K562 (cell line): Measurements from ENCODE around the gene NPAS2. TPM values are rescaled to one million over a fixed set of nuclear protein-coding genes. Genes with fewer than 3 reads are reported as not detected.

Experiments
- POLR2G ChIP-seq: fragments of 200-400 bp; formaldehyde crosslinking; IDR thresholded peaks from 2 replicates; pipeline ENCODE4 v1.6.1; 2017; ENCODE audit warnings: low read depth, mild to moderate bottlenecking, antibody characterized with exemption, low read length, moderate library complexity
- SAFB2 ChIP-seq: fragments of 200-400 bp; formaldehyde crosslinking; IDR thresholded peaks from 2 replicates; pipeline ENCODE4 v1.6.1; 2018; ENCODE audit warnings: borderline replicate concordance, low read length, low read depth, moderate library complexity; ENCODE audit not compliant: severe bottlenecking
- polyA plus RNA-seq, 8 experiments: library from polyadenylated mRNA; depleted of rRNA in 4 of 8; stranded (reverse) in 5 of 8; unstranded in 3 of 8; fragments of >200 nt; fragmentation: Nextera tagmentation in 2 of 8; fragmentation: Illumina TruSeq in 1 of 8; extraction: Ambion mirVana in 2 of 8; extraction: Trizol in 1 of 8; gene quantifications; 2 replicates each; pipeline versions ENCODE4 v1.2.1 to v1.2.3, GENCODE V29; 2011 to 2014; ENCODE audit warnings: inconsistent platforms in 1 of 8, missing spikeins in 1 of 8
- total RNA-seq, 7 experiments: library from RNA; depleted of rRNA in 6 of 7; stranded (reverse); fragments of >200 nt in 6 of 7; fragmentation: Illumina TruSeq in 2 of 7; extraction: Trizol in 2 of 7; gene quantifications; 2 replicates each; pipeline versions ENCODE4 v1.2.1 to v1.2.3, GENCODE V29; 2011 to 2021; ENCODE audit warnings: low replicate concordance in 1 of 7
- TF ChIP-seq, protein P1 (sequence below): fragments of 250-450 bp; sonication (Bioruptor Pico); IDR thresholded peaks from 2 replicates; pipeline ENCODE4 v1.4.0; 2020
- TF ChIP-seq, protein P2 (sequence below): fragments of 450-650 bp; formaldehyde crosslinking; IDR thresholded peaks from 2 replicates; pipeline ENCODE4 v1.4.0; 2022; ENCODE audit warnings: missing genetic modification characterization
- TF ChIP-seq, protein P3 (sequence below): fragments of 200-800 bp; sonication (Bioruptor generic); IDR thresholded peaks from 2 replicates; pipeline ENCODE4 v1.6.1; 2017; ENCODE audit warnings: missing genetic modification characterization, missing compliant biosample characterization

The NPAS2 gene
- total and polyA plus RNA-seq, 9 of the 15 experiments (the other 6 are each of a cell fraction or from before 2014, with no cell fraction given) = 0.06 to 0.29 (median 0.07) TPM; not detected in 5

DNA sequence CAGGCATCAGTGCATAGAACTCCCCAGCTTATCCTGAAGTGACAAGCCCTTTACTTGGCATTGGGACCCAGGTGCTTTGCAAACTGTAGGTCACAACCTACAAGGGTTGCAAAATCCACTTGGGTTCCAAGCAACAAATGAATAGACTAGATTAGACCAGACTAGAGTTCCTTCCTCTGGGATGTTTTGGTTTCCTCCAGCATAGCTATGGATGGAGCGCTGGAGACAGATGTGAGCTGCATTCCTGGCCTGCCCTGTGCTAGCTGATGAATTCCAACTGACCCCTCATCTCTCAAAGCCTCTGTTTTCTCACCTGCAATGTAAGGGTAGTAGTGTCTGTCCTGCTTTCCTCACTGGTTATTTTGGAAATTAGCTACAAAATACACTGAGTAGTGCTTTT, 86.2 kb downstream of the NPAS2 start (continued):
- TF ChIP-seq, protein P1, sequence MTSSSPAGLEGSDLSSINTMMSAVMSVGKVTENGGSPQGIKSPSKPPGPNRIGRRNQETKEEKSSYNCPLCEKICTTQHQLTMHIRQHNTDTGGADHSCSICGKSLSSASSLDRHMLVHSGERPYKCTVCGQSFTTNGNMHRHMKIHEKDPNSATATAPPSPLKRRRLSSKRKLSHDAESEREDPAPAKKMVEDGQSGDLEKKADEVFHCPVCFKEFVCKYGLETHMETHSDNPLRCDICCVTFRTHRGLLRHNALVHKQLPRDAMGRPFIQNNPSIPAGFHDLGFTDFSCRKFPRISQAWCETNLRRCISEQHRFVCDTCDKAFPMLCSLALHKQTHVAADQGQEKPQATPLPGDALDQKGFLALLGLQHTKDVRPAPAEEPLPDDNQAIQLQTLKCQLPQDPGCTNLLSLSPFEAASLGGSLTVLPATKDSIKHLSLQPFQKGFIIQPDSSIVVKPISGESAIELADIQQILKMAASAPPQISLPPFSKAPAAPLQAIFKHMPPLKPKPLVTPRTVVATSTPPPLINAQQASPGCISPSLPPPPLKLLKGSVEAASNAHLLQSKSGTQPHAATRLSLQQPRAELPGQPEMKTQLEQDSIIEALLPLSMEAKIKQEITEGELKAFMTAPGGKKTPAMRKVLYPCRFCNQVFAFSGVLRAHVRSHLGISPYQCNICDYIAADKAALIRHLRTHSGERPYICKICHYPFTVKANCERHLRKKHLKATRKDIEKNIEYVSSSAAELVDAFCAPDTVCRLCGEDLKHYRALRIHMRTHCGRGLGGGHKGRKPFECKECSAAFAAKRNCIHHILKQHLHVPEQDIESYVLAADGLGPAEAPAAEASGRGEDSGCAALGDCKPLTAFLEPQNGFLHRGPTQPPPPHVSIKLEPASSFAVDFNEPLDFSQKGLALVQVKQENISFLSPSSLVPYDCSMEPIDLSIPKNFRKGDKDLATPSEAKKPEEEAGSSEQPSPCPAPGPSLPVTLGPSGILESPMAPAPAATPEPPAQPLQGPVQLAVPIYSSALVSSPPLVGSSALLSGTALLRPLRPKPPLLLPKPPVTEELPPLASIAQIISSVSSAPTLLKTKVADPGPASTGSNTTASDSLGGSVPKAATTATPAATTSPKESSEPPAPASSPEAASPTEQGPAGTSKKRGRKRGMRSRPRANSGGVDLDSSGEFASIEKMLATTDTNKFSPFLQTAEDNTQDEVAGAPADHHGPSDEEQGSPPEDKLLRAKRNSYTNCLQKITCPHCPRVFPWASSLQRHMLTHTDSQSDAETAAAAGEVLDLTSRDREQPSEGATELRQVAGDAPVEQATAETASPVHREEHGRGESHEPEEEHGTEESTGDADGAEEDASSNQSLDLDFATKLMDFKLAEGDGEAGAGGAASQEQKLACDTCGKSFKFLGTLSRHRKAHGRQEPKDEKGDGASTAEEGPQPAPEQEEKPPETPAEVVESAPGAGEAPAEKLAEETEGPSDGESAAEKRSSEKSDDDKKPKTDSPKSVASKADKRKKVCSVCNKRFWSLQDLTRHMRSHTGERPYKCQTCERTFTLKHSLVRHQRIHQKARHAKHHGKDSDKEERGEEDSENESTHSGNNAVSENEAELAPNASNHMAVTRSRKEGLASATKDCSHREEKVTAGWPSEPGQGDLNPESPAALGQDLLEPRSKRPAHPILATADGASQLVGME (CRISPR knock-in tag) = no peak
- TF ChIP-seq POLR2G (no peak), SAFB2 (no peak)
- TF ChIP-seq, protein P2, sequence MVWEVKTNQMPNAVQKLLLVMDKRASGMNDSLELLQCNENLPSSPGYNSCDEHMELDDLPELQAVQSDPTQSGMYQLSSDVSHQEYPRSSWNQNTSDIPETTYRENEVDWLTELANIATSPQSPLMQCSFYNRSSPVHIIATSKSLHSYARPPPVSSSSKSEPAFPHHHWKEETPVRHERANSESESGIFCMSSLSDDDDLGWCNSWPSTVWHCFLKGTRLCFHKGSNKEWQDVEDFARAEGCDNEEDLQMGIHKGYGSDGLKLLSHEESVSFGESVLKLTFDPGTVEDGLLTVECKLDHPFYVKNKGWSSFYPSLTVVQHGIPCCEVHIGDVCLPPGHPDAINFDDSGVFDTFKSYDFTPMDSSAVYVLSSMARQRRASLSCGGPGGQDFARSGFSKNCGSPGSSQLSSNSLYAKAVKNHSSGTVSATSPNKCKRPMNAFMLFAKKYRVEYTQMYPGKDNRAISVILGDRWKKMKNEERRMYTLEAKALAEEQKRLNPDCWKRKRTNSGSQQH (CRISPR knock-in tag) = no peak
- TF ChIP-seq, protein P3, sequence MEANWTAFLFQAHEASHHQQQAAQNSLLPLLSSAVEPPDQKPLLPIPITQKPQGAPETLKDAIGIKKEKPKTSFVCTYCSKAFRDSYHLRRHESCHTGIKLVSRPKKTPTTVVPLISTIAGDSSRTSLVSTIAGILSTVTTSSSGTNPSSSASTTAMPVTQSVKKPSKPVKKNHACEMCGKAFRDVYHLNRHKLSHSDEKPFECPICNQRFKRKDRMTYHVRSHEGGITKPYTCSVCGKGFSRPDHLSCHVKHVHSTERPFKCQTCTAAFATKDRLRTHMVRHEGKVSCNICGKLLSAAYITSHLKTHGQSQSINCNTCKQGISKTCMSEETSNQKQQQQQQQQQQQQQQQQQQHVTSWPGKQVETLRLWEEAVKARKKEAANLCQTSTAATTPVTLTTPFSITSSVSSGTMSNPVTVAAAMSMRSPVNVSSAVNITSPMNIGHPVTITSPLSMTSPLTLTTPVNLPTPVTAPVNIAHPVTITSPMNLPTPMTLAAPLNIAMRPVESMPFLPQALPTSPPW (CRISPR knock-in tag) = no peak
